ENCODE data around the gene ZNF385B.

The ZNF385B gene

DNA sequence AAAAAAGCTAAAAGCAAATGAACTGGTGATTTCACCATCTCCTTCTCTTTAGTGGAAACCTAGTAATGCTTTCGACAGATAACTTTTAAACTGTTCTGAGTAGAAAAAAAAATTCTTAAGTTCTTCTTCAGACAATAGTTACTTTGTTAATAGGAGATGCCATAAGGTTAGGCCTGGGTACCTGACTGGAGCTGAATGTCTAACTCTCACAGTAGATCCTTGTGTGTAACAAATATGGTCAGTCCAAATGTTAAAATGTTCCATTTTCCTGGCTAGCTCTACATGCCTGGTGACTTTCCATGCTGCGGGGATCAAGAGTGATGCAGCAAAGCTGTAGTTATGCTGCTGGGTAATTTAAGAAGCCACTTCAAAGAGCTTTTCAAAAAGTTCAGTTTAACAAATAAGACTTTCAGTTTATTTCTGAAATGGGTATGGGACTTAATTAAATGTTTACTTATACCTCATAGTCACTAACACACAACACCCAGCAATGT is 332.8 kb downstream of the ZNF385B start:
- no peak for TF ChIP-seq CTCF (IDR thresholded peaks at IDR 0.05; ENCODE audit: extremely low read depth, insufficient read depth, missing control alignments)
- in situ Hi-C loops (cut with MboI; ENCODE audit: low pct_unique_long_range_greater_than_20kb, low sequenced_read_pairs, unreplicated experiment), result no loop called here
- no peak for DNase-seq (ENCODE audit: low spot score)

- DNase-seq (ENCODE audit: low spot score), result no peak
- in situ Hi-C loops (cut with MboI; ENCODE audit: low pct_unique_long_range_greater_than_20kb, low sequenced_read_pairs, unreplicated experiment), result no loop called here
- TF ChIP-seq CTCF (IDR thresholded peaks at IDR 0.05; ENCODE audit: extremely low read depth, insufficient read depth, missing control alignments), result no peak
These were observed 336.1 kb downstream of the ZNF385B start for GRCh38 chr2:179525340-179525739.

- TF ChIP-seq CTCF (IDR thresholded peaks at IDR 0.05; ENCODE audit: extremely low read depth, insufficient read depth, missing control alignments), result no peak
- no peak for DNase-seq (ENCODE audit: low spot score)
- in situ Hi-C loops (cut with MboI; ENCODE audit: low pct_unique_long_range_greater_than_20kb, low sequenced_read_pairs, unreplicated experiment), result no loop called here
These were observed 336.5 kb downstream of the ZNF385B start for GRCh38 chr2:179524809-179525339.

- in situ Hi-C loops (cut with MboI; ENCODE audit: low pct_unique_long_range_greater_than_20kb, low sequenced_read_pairs, unreplicated experiment), result no loop called here
- TF ChIP-seq CTCF (IDR thresholded peaks at IDR 0.05; ENCODE audit: extremely low read depth, insufficient read depth, missing control alignments), result no peak
- DNase-seq (ENCODE audit: low spot score), result no peak
These were observed 339.5 kb downstream of the ZNF385B start for GRCh38 chr2:179521944-179522343.

GRCh38 chr2:179518830-179519229 is 342.6 kb downstream of the ZNF385B start:
- in situ Hi-C loops (cut with MboI; ENCODE audit: low pct_unique_long_range_greater_than_20kb, low sequenced_read_pairs, unreplicated experiment), result no loop called here
- TF ChIP-seq CTCF (IDR thresholded peaks at IDR 0.05; ENCODE audit: extremely low read depth, insufficient read depth, missing control alignments), result no peak
- no peak for DNase-seq (ENCODE audit: low spot score)

GRCh38 chr2:179513181-179513580 is 348.2 kb downstream of the ZNF385B start:
- DNase-seq (ENCODE audit: low spot score), result no peak
- in situ Hi-C loops (cut with MboI; ENCODE audit: low pct_unique_long_range_greater_than_20kb, low sequenced_read_pairs, unreplicated experiment), result no loop called here
- TF ChIP-seq CTCF (IDR thresholded peaks at IDR 0.05; ENCODE audit: extremely low read depth, insufficient read depth, missing control alignments), result no peak
